T-cell (primary cell): ENCODE data around the gene MGAT5. TPM values are rescaled to one million over a fixed set of nuclear protein-coding genes. Genes with fewer than 3 reads are reported as not detected.

Source experiments
- ATAC-seq, 4 experiments: fragments of 200-7000 bp in 3 of 4; fragments of 150-1000 bp in 1 of 4; cut with Tn5 transposase; replicated peaks in 1 of 4; 1 replicate in 3 of 4; 2 replicates in 1 of 4; pipeline ENCODE4 v1.10.0; 2021; ENCODE audit warnings: moderate library complexity in 3 of 4, mild to moderate bottlenecking in 2 of 4, moderate number of reproducible peaks in 1 of 4
- CTCF ChIA-PET, 2 donors: fragments of 300-600 bp; sonication (Branson Sonifier 250); formaldehyde crosslinking; loops; one replicate each; lab custom pipeline; 2022; ENCODE audit warnings: antibody characterized with exemption in 2 of 2; lab: Charles Lee
- POLR2A ChIA-PET, 2 donors: fragments of 300-600 bp; sonication (Branson Sonifier 250); formaldehyde crosslinking; loops; one replicate each; lab custom pipeline; 2022; ENCODE audit warnings: antibody characterized with exemption in 2 of 2; lab: Charles Lee
- DNase-seq, 35 experiments: peaks; one replicate each; pipeline versions ENCODE4 v3.0.0 to v3.0.0-alpha.2; 2013 to 2023
- H3K27ac ChIP-seq: one replicate; pipeline ENCODE4 v1.5.1; 2013; ENCODE audit warnings: low read length
- H3K27me3 ChIP-seq, 2 experiments: replicated peaks in 1 of 2; 1 replicate in 1 of 2; 2 replicates in 1 of 2; pipeline versions ENCODE4 v1.6.1 to v1.7.0; 2013; ENCODE audit warnings: low read length in 1 of 2, mixed read lengths in 1 of 2; ENCODE audit not compliant: control insufficient read depth in 2 of 2, insufficient read depth in 2 of 2; ENCODE audit errors: extremely low read depth in 1 of 2
- H3K36me3 ChIP-seq, 2 donors: 1 replicate in 1 of 2; 2 replicates in 1 of 2; pipeline versions ENCODE4 v1.6.1 to v1.7.0; 2013; ENCODE audit warnings: low read length in 1 of 2; ENCODE audit not compliant: control insufficient read depth in 2 of 2, insufficient read depth in 1 of 2; ENCODE audit errors: extremely low read depth in 1 of 2
- H3K4me1 ChIP-seq, 2 experiments: 1 replicate in 1 of 2; 2 replicates in 1 of 2; pipeline versions ENCODE4 v1.6.1 to v1.7.0; 2013; ENCODE audit warnings: low read length in 2 of 2, mixed read lengths in 1 of 2; ENCODE audit not compliant: insufficient read depth in 2 of 2, control insufficient read depth in 1 of 2; ENCODE audit errors: extremely low read depth in 1 of 2
- H3K4me3 ChIP-seq, 2 donors: 1 replicate in 1 of 2; 2 replicates in 1 of 2; pipeline versions ENCODE4 v1.5.1 to v1.7.0; 2013; ENCODE audit warnings: mild to moderate bottlenecking in 2 of 2, low read length in 1 of 2, moderate library complexity in 1 of 2; ENCODE audit not compliant: control insufficient read depth in 1 of 2; ENCODE audit errors: extremely low read depth in 1 of 2
- H3K9me3 ChIP-seq: 2 replicates; pipeline ENCODE4 v1.7.0; 2013
- H3K27ac Mint-ChIP-seq, 2 donors: one replicate each; pipeline ENCODE4 v1.8.0; 2020 to 2021; ENCODE audit warnings: mild to moderate bottlenecking in 2 of 2, mixed read lengths in 2 of 2
- H3K27me3 Mint-ChIP-seq, 2 donors: one replicate each; pipeline ENCODE4 v1.8.0; 2021 to 2022; ENCODE audit warnings: mixed read lengths in 2 of 2
- H3K36me3 Mint-ChIP-seq: one replicate; pipeline ENCODE4 v1.8.0; 2021; ENCODE audit warnings: mixed read lengths
- H3K4me1 Mint-ChIP-seq, 3 donors: one replicate each; pipeline ENCODE4 v1.8.0; 2020 to 2022; ENCODE audit warnings: mixed read lengths in 3 of 3, mild to moderate bottlenecking in 1 of 3
- H3K4me3 Mint-ChIP-seq, 3 donors: one replicate each; pipeline ENCODE4 v1.8.0; 2020 to 2022; ENCODE audit warnings: mild to moderate bottlenecking in 3 of 3, mixed read lengths in 3 of 3, moderate library complexity in 3 of 3
- H3K9me3 Mint-ChIP-seq, 3 donors: one replicate each; pipeline ENCODE4 v1.8.0; 2020 to 2022; ENCODE audit warnings: mixed read lengths in 3 of 3
- WGBS: methylation state at CpG from one replicate; pipeline ENCODE4 v1.1.5; 2013; ENCODE audit warnings: missing lambda C conversion rate; ENCODE audit not compliant: insufficient coverage; 5-methylcytosine and 5-hydroxymethylcytosine counted together
- total RNA-seq, 35 experiments: library from RNA in 6 of 35; stranded (reverse) in 6 of 35; fragments of 120-200 nt in 1 of 35; gene quantifications; one replicate each; pipeline versions ENCODE4 v1.2.1 to v1.2.4 and lab custom pipeline; 2013 to 2026

The MGAT5 gene
- total RNA-seq, 5 donors from 2014 or later (not counting 1 experiment from before 2014, with no cell fraction given): 61.1 to 94.9 (median 81.8) TPM

- ChIA-PET CTCF (interaction anchor here in 1 of 2 donors (0.7 kb wide), 1 partner anchor 43 kb away, joined by 3 read pairs; no protein-coding TSS in a partner anchor), POLR2A (no interaction called here)
- Mint-ChIP-seq H3K4me1 (peaks cover 94 to 96% (median 95%) of the 10 kb centered on the region in 3 donors), H3K27ac (peak overlapping the region; percentile 90 to 91), H3K9me3 (no peaks in the 10 kb centered on the region), H3K36me3 (peaks cover 24% of the 10 kb centered on the region), H3K4me3 (peak overlapping the region; percentile 50 to 56 (median 55)), H3K27me3 (no peaks in the 10 kb centered on the region)
- no CpG with 5 or more reads among the region's 7 CpGs for WGBS
- H3K4me3 ChIP-seq: no peak overlapping the region
- H3K36me3 ChIP-seq: peaks cover 0 to 12% of the 10 kb centered on the region in 2 donors
- ATAC-seq: peak; percentile 37 to 58 (median 42)
- no peaks in the 10 kb centered on the region for H3K9me3 ChIP-seq
- peak overlapping the region; percentile 5 for H3K27ac ChIP-seq
- H3K4me1 ChIP-seq: peaks cover 72 to 88% of the 10 kb centered on the region in 2 experiments
- DNase-seq: no peak
- H3K27me3 ChIP-seq: no peaks in the 10 kb centered on the region
Observed at GRCh38 chr2:134257965-134258683, 4.3 kb downstream of the MGAT5 start.

GRCh38 chr2:134258684-134259388 lies 5.0 kb downstream of the MGAT5 start:
- ChIA-PET CTCF (no interaction called here), POLR2A (no interaction called here)
- Histone ChIP-seq H3K36me3 (peaks cover 0 to 12% of the 10 kb centered on the region in 2 donors), H3K4me1 (peaks cover 65 to 85% of the 10 kb centered on the region in 2 experiments), H3K27ac (peak overlapping the region; percentile 5), H3K27me3 (no peaks in the 10 kb centered on the region), H3K9me3 (no peaks in the 10 kb centered on the region), H3K4me3 (peak overlapping the region in 1 of 2 donors; percentile 5)
- H3K27me3 Mint-ChIP-seq: no peaks in the 10 kb centered on the region
- 68% methylated on average over 5 of the region's 7 CpGs for WGBS
- H3K36me3 Mint-ChIP-seq: peaks cover 22% of the 10 kb centered on the region
- peak; percentile 33 to 80 (median 59) for DNase-seq
- ATAC-seq: peak; percentile 95 to 96 (median 96)
- peaks cover 91 to 93% (median 91%) of the 10 kb centered on the region in 3 donors for H3K4me1 Mint-ChIP-seq
- H3K27ac Mint-ChIP-seq: peak overlapping the region; percentile 90 to 91
- H3K9me3 Mint-ChIP-seq: no peaks in the 10 kb centered on the region
- peak overlapping the region; percentile 50 to 56 (median 55) for H3K4me3 Mint-ChIP-seq

GRCh38 chr2:134259571-134259970 lies 5.7 kb downstream of the MGAT5 start:
- ATAC-seq (no peak), DNase-seq (no peak)
- Histone ChIP-seq H3K36me3 (peaks cover 0 to 5% of the 10 kb centered on the region in 2 donors), H3K4me3 (no peak overlapping the region), H3K9me3 (no peaks in the 10 kb centered on the region), H3K4me1 (peaks cover 58 to 81% of the 10 kb centered on the region in 2 experiments), H3K27me3 (no peaks in the 10 kb centered on the region), H3K27ac (no peak overlapping the region)
- CTCF ChIA-PET: no interaction called here
- Mint-ChIP-seq H3K36me3 (peaks cover 15% of the 10 kb centered on the region), H3K27ac (peak overlapping the region; percentile 90 to 91), H3K27me3 (no peaks in the 10 kb centered on the region), H3K4me1 (peaks cover 84 to 86% (median 84%) of the 10 kb centered on the region in 3 donors), H3K9me3 (no peaks in the 10 kb centered on the region), H3K4me3 (peak overlapping the region; percentile 5 to 56 (median 11))
- POLR2A ChIA-PET: no interaction called here
- 92% methylated on average over 2 of the region's 2 CpGs for WGBS

DNA sequence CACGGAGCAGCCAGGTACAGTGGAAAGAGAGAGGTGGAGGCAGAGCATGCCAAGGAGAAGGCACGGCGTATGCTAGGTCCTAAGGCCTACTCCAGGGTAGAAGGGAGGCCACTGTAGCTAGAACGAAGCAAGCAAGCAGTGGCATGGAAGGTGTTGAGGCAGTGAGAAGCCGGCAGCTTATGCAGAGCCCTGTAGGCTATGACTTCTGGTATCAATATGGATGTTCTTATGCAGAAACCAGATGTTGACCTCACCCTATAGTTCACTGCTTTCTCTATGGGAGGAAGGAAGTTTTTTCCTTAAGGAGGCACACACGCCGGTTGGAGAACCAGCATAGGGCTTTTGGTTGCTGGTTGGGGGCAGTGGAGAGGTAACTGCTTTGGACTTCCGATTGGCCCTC lies 6.1 kb downstream of the MGAT5 start:
- POLR2A ChIA-PET: interaction anchor here in 1 of 2 donors (0.7 kb wide), 1 partner anchor 124 kb away, joined by 5 read pairs; no protein-coding TSS in a partner anchor

GRCh38 chr2:134260713-134261112 lies 6.8 kb downstream of the MGAT5 start:
- H3K27ac ChIP-seq: no peak overlapping the region

More for the DNA sequence above, 6.1 kb downstream of the MGAT5 start:
- no peaks in the 10 kb centered on the region for H3K27me3 ChIP-seq
- CTCF ChIA-PET: no interaction called here
- ATAC-seq (no peak), DNase-seq (no peak)
- Mint-ChIP-seq H3K9me3 (no peaks in the 10 kb centered on the region), H3K4me3 (peak overlapping the region in 2 of 3 donors; percentile 5 to 56), H3K27ac (peak overlapping the region; percentile 90 to 91), H3K36me3 (peaks cover 11% of the 10 kb centered on the region), H3K4me1 (peaks cover 80 to 86% (median 83%) of the 10 kb centered on the region in 3 donors), H3K27me3 (no peaks in the 10 kb centered on the region)
- WGBS: 100% methylated on average over 5 of the region's 8 CpGs
- peaks cover 60 to 78% of the 10 kb centered on the region in 2 experiments for H3K4me1 ChIP-seq
- H3K4me3 ChIP-seq: no peak overlapping the region
- H3K36me3 ChIP-seq: peaks cover 0 to 3% of the 10 kb centered on the region in 2 donors
- no peaks in the 10 kb centered on the region for H3K9me3 ChIP-seq
- no peak overlapping the region for H3K27ac ChIP-seq

More at GRCh38 chr2:134260713-134261112, 6.8 kb downstream of the MGAT5 start:
- Histone ChIP-seq H3K4me1 (peaks cover 60 to 75% of the 10 kb centered on the region in 2 experiments), H3K4me3 (no peak overlapping the region), H3K36me3 (peaks cover 0 to 3% of the 10 kb centered on the region in 2 donors), H3K9me3 (no peaks in the 10 kb centered on the region), H3K27me3 (no peaks in the 10 kb centered on the region)
- POLR2A ChIA-PET: interaction anchor here in 1 of 2 donors (0.7 kb wide), 1 partner anchor 124 kb away, joined by 5 read pairs; no protein-coding TSS in a partner anchor
- CTCF ChIA-PET: interaction anchor here in 1 of 2 donors (0.7 kb wide), 1 partner anchor 142 kb away, joined by 3 read pairs; no protein-coding TSS in a partner anchor
- Mint-ChIP-seq H3K27me3 (no peaks in the 10 kb centered on the region), H3K4me1 (peaks cover 72 to 86% (median 83%) of the 10 kb centered on the region in 3 donors), H3K9me3 (no peaks in the 10 kb centered on the region), H3K36me3 (peaks cover 11% of the 10 kb centered on the region), H3K4me3 (peak overlapping the region in 1 of 3 donors; percentile 56), H3K27ac (peak overlapping the region in 1 of 2 donors; percentile 91)
- ATAC-seq (no peak), DNase-seq (no peak)
- WGBS: 100% methylated on average over 1 of the region's 2 CpGs
